ENCODE results near the gene CA4. TPM values are rescaled to one million over a fixed set of nuclear protein-coding genes. Genes with fewer than 3 reads are reported as not detected.

Gene CA4
- total RNA-seq, 1 experiment from 2014 or later: 1.7 TPM

- Histone ChIP-seq H3K4me1 (ENCODE audit: insufficient read depth, low read length) (peaks cover 15% of the 10 kb centered on the region), H3K14ac (ENCODE audit: insufficient read depth, low read length) (no peak overlapping the region), H3K9ac (ENCODE audit: extremely low read depth, insufficient read length, low read length) (no peak overlapping the region), H3K79me2 (ENCODE audit: insufficient read depth, low read length) (no peaks in the 10 kb centered on the region), H3K9me3 (ENCODE audit: control insufficient read depth, low read depth, low read length) (no peaks in the 10 kb centered on the region), H3T11ph (ENCODE audit: low read length) (no peak overlapping the region), H4K5ac (ENCODE audit: insufficient read length, low read depth, low read length) (no peak overlapping the region), H2BK5ac (ENCODE audit: insufficient read length, low read length) (no peak overlapping the region), H3K4me2 (ENCODE audit: insufficient read depth, insufficient read length, low read length) (no peak overlapping the region), H3K27me3 (ENCODE audit: insufficient read depth, low read length) (peaks cover 20% of the 10 kb centered on the region), H3K27ac (ENCODE audit: insufficient read length, low read depth, low read length) (no peak overlapping the region), H2AK5ac (ENCODE audit: insufficient read length, low read length) (no peak overlapping the region), H2AFZ (ENCODE audit: low read length) (no peak overlapping the region), H4K20me1 (ENCODE audit: control insufficient read depth, insufficient read depth, insufficient read length) (no peaks in the 10 kb centered on the region), H3K23ac (ENCODE audit: insufficient read length, low read depth, low read length) (no peak overlapping the region), H2BK120ac (ENCODE audit: low read depth, low read length, poor library complexity, severe bottlenecking) (no peak overlapping the region), H2BK20ac (ENCODE audit: low read depth, low read length, poor library complexity, severe bottlenecking) (no peak overlapping the region), H4K8ac (replicated peaks; ENCODE audit: insufficient read length, low read depth, low read length) (no peak overlapping the region), H3K23me2 (ENCODE audit: insufficient read length, low read depth, low read length, poor library complexity, severe bottlenecking) (peaks cover 16% of the 10 kb centered on the region), H3K79me1 (ENCODE audit: insufficient read depth, low read depth, low read length, poor library complexity, severe bottlenecking) (no peaks in the 10 kb centered on the region), H4K91ac (ENCODE audit: insufficient read length, low read depth, low read length) (no peak overlapping the region), H3K56ac (ENCODE audit: insufficient read length, low read depth, low read length) (no peak overlapping the region), H3K18ac (ENCODE audit: insufficient read length, low read depth, low read length) (no peak overlapping the region), H3K4ac (ENCODE audit: low read depth, low read length) (no peak overlapping the region), H2BK15ac (ENCODE audit: low read depth, low read length) (no peak overlapping the region), H2BK12ac (ENCODE audit: insufficient read length, low read depth, low read length) (no peak overlapping the region)
- H3K9me3 Mint-ChIP-seq: no peaks in the 10 kb centered on the region; a peak in 1 of 5 replicates
- DNase-seq: no peak
- peaks cover 56 to 78% of the 10 kb centered on the region in 2 experiments for H3K4me1 Mint-ChIP-seq
- WGBS (ENCODE audit: extremely low coverage, insufficient read length, low lambda C conversion rate): no CpG with 5 or more reads among the region's 2 CpGs
- H3K27ac Mint-ChIP-seq: no peak overlapping the region
- H3K27me3 Mint-ChIP-seq (ENCODE audit: low read depth): peaks cover 80% of the 10 kb centered on the region
- TF ChIP-seq, protein P1, sequence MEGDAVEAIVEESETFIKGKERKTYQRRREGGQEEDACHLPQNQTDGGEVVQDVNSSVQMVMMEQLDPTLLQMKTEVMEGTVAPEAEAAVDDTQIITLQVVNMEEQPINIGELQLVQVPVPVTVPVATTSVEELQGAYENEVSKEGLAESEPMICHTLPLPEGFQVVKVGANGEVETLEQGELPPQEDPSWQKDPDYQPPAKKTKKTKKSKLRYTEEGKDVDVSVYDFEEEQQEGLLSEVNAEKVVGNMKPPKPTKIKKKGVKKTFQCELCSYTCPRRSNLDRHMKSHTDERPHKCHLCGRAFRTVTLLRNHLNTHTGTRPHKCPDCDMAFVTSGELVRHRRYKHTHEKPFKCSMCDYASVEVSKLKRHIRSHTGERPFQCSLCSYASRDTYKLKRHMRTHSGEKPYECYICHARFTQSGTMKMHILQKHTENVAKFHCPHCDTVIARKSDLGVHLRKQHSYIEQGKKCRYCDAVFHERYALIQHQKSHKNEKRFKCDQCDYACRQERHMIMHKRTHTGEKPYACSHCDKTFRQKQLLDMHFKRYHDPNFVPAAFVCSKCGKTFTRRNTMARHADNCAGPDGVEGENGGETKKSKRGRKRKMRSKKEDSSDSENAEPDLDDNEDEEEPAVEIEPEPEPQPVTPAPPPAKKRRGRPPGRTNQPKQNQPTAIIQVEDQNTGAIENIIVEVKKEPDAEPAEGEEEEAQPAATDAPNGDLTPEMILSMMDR (conservative IDR thresholded peaks at IDR 0.05): no peak
- no peak overlapping the region for H3K4me3 Mint-ChIP-seq
- H3K36me3 Mint-ChIP-seq (ENCODE audit: insufficient read depth in 1 of 3, low read depth in 3 of 3): no peaks in the 10 kb centered on the region
Measured at GRCh38 chr17:60146206-60146605, 3.6 kb upstream of the CA4 start.
